ENCODE data around the gene FGD3. TPM values are rescaled to one million over a fixed set of nuclear protein-coding genes. Genes with fewer than 3 reads are reported as not detected.

The FGD3 gene
- polyA plus RNA-seq, 4 donors = 5.3 to 8.0 (median 5.4) TPM

DNA sequence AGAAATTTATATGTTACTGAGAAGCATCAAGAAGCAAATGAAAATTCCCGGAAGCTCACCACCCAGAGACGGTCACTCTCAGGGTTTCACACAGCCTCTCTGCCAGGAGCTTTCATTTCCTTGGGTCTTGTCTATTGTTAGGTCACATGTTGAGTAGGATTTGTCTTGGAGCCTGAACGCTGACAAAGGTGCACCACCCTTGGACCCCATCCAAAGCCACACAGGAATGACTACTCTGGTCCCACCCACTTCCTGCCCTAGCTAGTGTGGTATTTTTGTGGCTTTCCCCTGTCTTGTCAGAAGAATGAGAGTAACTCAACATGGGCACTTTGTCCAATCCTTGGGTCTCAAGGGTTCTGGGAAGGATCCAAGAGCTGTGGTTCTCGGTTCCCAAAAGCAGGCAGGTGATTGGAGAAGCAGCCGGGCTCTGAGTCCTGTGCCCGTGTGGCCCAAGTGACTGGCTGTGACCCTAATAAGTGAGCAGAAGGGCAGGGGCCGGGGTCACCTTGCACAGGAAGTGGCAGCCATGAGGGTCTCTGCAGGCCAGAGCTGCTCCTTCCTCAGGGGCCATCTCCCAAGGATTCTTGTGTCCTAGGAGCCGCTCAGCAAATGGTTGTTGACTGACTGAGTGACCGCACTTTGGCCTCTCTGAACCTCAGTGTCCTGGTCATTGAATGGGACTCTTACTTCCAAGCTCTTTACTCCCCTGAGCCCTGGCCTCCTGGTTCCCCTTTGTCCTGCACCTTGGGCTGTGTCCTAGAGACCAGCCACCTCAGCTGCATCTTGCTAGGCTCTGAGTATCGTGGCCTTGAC is 6.9 kb downstream of the FGD3 start:
- DNase-seq (ENCODE audit: low read depth in 4 of 4, low spot score in 3 of 4) = no peak

DNA sequence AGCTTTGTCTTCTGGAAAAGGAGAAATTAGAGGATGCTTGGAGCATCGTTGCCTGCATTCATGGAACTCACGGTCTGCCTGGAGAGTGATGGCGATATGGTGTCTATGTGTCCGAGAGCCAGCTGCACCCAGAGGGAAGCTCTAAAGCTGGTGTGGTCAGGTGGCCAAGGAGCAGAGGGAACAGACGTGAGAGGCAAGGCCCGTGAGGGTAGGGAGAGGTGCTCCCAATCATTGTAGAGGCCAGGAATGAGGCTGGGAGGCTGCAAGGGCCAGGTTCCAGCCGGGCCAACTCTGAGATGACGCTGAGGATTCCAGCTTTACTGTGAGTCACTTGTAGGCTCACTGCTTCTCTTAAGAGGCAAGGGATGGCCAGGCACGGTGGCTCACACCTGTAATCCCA is 7.6 kb downstream of the FGD3 start:
- DNase-seq (ENCODE audit: low read depth in 4 of 4, low spot score in 3 of 4) = no peak

DNA sequence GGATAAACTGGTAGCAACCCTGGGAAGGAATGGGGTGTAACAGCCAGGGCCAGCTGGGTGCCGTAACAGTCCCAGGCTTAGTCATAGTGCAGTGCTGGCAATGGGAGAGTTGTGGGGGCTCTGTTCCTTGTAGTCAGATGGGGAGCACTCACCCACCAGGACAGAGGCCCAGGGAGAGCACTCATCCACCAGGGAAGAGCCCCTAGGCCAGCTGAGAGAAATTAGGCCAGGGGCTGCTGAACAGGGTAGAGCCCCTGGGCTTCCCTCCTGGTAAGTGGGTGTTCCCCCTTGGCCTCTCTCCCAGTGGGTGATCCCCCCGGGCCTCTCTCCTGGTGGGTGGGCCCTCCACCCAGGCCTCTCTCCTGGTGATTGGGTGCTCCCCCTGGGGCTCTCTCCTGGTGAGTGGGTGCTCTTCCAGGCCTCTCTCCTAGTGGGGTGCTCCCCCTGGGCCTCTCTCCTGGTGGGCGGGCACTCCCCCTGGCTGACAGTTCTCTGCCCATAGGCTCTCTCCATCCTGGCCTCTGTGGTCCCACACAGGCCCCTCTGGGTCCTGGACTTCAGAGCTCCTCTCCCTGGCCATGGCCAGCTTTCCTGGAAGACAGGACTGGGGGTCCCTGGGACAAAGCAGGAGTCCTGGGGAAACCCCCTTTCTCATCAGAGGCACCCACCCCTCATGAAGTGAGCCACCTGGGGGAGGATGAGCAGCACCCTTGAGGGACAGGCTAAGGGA is 13.4 kb downstream of the FGD3 start:
- DNase-seq (ENCODE audit: low read depth in 4 of 4, low spot score in 3 of 4) = no peak

DNA sequence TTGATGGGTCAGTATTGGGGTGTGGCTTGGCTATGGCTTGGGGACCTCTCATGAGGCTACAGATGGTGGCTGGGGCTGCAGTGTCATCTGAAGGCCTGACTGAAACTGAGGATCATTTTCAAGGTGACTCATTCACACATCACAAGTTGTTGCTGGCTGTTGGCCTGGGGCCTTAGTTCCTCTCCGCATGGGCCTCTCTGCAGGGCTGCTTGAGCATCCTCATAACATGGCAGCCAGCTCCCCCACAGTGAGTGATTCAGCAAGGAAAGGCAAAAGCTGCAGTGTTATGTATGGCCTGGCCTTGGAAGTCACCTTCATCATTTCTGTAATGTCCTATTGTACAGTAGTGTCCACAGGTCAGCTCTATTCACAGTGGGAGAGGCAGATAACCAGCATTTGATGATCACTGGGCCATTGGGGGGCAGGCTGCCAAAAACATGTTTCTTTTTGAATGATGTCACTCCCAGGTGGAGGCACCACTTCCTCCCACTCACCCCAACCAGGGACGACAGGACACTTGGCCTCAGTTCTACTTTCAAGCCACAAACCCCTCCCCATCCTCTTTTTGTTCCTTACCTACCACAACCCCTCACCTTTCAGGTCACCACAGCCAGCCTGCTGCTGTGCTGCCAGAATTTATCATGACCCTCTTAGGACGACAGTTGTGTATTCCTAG is 14.4 kb downstream of the FGD3 start:
- DNase-seq (ENCODE audit: low read depth in 4 of 4, low spot score in 3 of 4) = no peak

DNA sequence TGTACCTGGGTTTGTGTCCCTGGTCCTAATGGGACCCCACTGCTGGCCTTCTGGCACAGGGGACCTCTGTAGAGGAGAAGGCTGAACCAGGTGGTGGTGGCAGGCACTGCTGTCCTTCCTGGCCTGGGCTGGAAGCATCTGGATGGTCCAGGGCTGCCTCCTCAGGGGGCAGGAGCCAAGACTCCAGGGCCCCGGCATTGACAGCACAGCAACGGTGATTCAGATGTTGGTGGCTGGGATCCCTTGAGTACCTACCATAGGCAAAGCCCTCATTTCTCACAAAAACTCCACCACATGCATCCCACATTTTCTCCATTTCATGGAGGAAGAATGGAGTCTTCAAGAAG is 15.0 kb downstream of the FGD3 start:
- no peak for DNase-seq (ENCODE audit: low read depth in 4 of 4, low spot score in 3 of 4)

DNA sequence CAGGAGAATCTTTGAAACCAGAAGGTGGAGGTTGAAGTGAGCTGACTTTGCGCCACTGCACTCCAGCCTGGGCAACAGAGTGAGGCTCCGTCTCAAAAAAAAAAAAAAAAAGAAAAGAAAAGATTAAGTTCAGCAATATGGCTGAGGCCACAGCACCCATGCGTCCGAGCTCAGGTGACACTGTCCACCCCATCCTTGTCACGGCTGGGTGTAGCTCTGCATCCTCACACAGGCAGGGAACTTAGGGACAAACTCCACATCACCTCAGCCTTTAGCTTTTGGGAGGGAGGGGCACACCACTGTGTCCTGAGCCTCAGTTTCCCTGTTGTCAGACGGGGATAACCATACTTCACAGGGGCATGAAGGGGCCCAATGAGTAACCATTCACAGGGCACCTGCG is 15.5 kb downstream of the FGD3 start:
- DNase-seq (ENCODE audit: low read depth in 4 of 4, low spot score in 3 of 4) = no peak

DNA sequence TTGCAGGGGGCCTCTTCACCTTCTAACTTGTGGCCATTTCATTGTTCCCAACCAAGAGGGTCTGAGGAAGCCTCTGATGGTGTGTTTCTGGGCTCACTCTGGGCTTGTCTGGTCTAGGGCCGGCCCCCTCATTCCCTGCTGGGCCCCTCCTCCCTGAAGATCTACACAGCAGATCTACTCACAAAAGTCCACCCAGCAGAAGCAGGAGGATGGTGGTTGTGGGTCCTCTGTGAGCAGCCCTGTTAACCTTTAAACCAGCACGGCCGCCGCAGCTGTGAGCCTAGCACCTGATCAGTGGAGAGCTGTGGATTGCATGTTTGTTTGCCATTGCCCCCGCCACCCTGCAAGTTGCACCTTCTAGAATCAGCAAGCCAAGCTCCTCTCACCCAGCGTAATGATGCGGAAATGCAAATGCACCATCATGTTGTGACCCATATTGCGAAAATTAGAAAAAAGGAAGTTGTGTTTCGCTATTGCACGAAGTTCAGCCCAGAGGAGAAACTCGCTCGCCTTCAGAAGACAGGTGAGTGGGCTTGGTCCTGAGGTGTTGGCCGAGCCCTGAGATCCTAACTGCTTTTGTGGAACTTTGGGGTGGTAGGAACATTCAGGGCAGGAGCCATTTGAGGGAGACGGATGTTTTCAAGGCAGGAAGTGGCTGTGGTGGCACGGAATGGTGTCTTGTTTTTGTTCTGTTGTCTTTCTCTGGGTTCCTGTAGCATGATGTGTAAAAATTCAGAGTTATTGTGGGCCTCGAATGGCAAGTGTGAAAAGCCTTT is 16.7 kb downstream of the FGD3 start:
- no peak for DNase-seq (ENCODE audit: low read depth in 4 of 4, low spot score in 3 of 4)

DNA sequence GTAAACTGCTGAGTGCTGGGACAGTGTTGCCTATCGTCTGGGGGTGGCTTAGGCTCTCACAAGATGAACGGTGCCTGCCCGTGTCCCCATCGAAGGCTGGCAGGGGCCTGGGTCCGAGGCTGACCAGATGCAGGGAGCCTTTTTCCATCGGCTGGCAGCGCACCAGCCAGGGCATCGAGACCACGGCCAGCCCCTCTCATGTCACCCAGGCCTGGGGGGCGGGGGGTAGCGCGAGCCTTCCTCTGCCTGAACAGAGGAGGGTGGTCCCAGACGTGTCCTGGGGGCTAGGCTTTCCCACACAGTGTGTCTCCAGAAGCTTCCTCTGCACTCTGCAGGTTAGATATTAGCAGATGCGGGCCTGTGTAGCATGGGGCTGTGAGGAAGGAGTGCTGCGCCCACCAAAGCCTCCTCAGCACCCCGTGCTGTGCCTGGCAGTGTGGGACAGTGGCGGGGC is 17.3 kb downstream of the FGD3 start:
- no peak for DNase-seq (ENCODE audit: low read depth in 4 of 4, low spot score in 3 of 4)

DNA sequence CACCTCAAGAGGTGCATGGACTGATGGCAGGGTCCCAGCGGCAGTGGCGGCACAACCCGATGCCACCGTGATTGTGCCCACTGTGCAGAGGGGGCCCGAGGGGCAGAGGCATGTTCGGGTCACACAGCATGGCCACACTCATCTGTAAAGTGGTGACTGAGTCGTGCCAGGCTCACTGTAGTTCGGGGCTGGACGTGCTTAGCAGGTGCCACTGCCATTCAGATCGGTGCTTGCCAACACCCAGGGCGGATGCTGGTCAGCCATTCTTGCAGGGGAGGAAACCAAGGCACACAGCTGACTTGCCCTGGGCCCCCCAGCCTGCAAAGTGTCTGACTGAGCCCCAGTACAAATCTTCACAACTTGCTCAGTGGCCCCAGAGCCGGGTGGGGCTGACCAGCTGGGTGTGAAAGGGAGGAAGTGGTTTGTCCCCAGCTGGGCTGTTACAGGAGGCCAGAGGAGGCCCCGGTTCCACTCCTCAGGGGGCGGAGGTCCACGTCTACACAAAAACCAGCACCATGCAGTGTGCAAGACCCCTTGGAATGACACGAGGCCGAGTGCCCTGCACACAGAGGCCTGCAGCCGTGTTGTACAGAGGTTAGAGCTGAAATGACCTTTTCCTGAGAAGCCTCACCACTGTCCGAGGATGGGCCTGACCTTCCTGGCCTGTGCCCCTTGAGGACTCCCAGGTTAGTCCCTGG is 17.9 kb downstream of the FGD3 start:
- no peak for DNase-seq (ENCODE audit: low read depth in 4 of 4, low spot score in 3 of 4)

DNA sequence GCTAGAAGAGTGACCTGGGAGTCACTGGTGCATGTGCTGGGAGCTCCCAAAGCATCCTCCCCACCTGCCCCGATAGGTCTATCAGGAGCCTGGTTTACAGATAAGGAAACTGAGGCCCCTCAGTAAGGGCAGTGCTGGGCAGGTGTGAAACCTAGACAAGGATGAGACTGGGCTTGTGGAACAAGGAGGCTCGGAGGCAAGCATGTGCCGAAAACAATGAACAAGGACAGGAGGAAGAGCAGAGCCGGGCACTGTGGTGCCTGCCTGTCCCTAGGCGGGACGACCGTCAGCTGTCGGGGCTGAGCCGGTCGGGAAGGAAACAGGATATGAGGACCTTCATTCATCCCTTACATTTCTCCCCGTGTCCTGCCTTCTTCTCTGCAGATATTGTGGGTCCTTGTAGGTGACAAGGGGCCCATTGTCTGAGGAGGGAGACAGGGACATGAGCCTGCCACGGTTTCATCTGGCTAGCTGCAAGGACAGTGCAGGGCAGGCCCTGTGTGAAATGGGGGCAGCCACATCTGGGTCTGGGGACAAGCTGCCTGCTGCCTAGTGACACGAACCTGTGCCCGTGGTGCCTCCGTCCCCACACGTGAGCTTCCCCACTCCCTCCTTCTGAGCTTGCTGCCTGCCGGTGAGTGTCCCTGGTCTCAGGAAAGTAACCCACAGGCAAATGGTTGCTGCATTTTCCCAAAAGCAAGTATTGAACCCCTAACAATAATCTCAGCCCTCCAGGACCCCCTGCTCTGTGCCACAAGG is 18.6 kb downstream of the FGD3 start:
- no peak for DNase-seq (ENCODE audit: low read depth in 4 of 4, low spot score in 3 of 4)

DNA sequence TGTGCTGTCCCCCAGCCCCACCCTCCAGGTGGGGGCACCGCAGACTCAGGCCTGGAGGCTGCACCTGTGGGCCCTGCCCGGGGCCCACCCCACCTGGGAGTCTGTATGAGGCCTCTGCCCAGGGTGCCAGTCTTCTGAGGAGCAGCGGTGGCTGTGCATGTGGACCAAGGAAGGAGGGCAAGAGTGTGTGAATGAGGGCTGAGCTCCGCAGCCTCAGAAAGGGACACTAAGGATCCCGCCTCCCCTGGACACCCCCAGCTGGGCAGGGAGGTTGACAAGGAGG is 19.1 kb downstream of the FGD3 start:
- no peak for DNase-seq (ENCODE audit: low read depth in 4 of 4, low spot score in 3 of 4)

DNA sequence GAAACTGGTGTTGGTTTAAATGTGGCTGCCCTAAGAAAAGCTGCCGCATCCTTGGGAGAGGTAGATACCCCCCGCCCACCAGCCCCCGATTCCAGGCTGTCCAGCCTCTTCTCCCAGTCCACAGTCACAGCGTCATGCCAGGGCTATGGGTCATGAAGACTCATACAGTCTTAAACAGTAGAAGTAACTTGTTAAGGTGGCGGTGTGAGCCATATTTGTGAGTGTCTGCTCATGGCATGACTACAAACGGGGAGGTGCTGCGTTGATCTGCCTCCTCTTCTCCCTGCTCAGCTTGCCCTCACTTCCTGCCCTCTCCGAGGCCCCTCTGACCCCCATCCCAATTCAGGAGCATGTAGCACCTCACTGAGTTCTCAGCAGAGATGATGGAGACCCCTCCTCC is 20.8 kb downstream of the FGD3 start:
- no peak for DNase-seq (ENCODE audit: low read depth in 4 of 4, low spot score in 3 of 4)

DNA sequence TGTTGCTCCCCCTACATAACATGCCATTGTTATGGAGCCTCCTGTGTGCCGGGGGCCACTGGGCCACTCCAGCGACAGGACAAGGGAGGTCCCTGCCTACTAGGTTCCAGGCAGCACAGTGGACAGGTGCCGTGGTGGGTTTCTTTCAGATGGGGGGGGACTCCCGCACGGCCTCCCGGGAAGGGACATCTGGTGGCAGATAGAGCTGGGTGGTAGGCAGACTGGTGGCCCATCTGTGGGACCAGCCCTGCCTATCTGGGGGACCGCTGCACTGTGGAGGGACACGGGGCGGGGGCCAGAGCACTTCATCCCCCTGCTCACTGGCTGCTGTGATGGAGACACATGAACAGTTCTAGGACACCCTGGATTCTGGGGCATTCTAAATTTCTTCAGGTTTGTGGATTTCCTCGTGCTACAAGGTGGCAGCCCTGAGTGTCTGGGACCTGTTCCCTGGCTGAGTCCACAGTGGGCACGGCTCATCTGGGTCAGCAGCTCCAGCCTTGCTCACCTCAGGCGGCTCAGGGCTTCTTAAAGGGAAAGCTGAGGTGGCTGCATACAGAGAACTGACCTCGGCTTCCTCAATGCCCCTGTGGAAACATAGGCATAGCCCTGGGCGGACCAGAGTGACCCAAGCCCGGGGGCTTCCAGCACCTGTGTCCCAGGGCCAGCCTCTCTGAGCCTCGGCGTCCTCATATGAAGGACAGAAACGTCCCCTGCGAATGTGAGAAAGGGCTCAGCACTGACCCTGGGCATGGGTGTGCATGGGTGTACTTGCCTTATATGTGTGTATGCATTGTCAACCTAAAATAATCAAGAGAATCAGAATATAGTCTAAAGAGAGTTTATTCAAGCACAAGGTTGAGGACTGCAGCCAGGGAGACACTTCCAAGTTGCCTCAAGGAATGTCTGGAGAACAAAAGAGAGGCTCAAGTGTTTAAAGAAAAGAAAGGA is 22.5 kb downstream of the FGD3 start:
- no peak for DNase-seq (ENCODE audit: low read depth in 4 of 4, low spot score in 3 of 4)

DNA sequence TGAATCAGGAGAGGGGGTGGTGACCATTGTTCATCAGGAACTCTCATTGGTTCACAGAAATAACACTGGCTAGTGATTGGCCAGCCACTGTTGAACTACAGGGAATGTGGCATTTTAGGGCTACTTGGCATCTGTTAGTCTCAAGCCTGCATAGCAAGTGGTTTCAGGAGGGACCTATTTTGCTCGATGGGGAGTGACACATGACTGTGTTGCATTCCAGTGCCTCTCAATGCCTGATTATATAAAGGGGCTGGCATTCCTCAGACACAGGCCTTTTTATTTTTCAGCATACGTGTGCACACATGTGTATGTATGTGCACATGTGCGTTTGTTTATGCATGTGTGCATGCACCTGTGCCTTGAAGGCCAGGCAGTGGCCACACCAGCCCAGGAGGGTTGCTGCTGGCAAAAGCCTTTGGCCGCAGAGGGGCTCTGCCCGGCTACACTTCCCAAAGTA is 23.2 kb downstream of the FGD3 start:
- DNase-seq (ENCODE audit: low read depth in 4 of 4, low spot score in 3 of 4) = no peak

DNA sequence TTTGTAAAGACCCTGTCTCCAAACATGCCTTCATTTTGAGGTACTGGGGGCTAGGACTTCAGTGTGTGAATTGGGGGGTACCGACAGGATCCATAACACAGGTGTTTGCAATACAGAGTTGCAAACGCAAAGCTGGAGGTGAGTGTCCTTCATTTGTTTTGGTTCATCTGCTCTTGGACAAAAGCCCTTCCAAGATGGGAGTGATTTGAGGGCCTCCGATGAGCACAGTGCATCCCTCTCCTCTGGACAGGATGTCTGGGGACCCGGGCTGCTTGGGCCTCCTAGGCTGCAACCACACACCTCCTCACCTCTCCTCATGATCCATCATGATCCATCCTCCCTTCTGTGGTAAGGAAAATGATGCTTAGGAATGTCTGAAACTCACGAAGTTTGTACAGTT is 23.8 kb downstream of the FGD3 start:
- DNase-seq (ENCODE audit: low read depth in 4 of 4, low spot score in 3 of 4) = no peak

DNA sequence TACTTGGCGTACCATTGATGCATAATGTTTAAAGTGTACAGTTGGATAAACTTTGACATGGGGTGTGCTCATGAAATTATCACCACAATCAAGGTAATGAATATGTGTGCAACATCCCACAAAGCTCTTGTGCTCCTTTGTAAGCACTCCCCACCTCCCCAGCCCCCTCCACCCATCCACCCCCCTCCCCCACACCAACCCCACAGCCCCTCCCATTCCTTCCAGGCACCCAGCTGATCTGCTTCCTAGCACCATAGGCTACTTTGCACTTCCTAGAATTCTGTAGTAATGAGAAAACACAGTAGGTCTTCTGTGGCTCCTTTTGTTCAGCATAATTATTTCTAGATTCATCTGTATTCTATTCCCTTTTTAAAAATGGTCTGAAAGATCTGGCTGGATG is 24.5 kb downstream of the FGD3 start:
- no peak for DNase-seq (ENCODE audit: low read depth in 4 of 4, low spot score in 3 of 4)

DNA sequence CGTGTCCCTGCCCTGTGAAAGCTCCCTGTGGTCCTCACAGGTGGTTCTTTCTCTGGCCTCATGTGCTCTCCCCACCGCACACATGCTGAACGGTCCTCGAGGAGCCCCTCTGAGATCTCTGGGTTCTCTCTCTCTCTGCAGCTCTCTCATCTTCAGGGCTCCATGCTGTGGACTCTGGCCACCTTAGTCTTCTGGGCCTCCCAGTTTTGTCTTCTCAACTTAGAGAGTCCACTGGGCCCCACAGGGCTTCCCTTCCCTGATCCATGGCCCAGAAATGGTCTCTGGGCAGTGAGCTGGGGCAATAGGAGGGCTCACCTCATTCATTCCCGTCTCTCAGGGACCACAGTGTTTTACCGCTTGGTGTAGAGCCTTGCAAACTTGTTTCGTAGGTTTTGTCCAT is 26.4 kb downstream of the FGD3 start:
- DNase-seq (ENCODE audit: low read depth in 4 of 4, low spot score in 3 of 4) = no peak

DNA sequence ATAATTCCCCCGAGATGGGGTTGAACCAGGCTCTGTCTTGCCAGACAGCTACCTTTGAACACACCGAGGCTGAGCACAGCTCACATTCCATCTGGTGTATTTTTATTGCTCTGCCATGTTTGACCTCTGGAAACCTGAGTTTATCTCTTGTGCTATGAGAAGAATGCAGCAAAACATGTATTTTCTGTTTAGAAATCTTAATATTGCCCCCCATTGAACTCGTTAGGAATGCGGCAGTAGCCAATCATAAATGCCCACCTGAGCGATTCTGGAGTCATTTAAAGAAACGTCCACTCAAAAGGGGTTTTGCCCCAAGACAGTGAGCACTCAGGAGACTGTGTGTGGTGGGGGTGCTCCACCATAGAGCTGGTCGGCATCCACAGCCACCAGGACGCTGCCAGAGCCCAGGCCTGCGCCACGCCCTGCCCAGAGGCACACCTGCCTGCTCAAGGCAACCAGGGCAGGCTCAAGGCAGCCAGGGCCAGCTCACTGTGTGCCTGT is 26.9 kb downstream of the FGD3 start:
- no peak for DNase-seq (ENCODE audit: low read depth in 4 of 4, low spot score in 3 of 4)
